NCI-H82 (cell line): ENCODE measurements around the gene SLC7A10.
"Not testable (repeated sequence)": the region's sequence is repeated elsewhere in the genome, so short reads cannot be mapped to it uniquely, and the experiment has no call there.

Experiments
- DNase-seq: peaks from one replicate; lab custom pipeline; 2025; lab: John Stamatoyannopoulos, UW

The SLC7A10 gene

GRCh38 chr19:33201473-33201872 lies 24.2 kb downstream of the SLC7A10 start:
- no peak for DNase-seq

GRCh38 chr19:33199441-33200265 lies 26.0 kb downstream of the SLC7A10 start:
- no peak for DNase-seq

- no peak for DNase-seq
These were observed 27.5 kb downstream of the SLC7A10 start for GRCh38 chr19:33198169-33198568.

- no peak for DNase-seq
These were observed 28.1 kb downstream of the SLC7A10 start for GRCh38 chr19:33197591-33198000.

GRCh38 chr19:33196446-33197193 lies 29.0 kb downstream of the SLC7A10 start:
- DNase-seq = no peak

- DNase-seq = no peak
These were observed 29.9 kb downstream of the SLC7A10 start for GRCh38 chr19:33195645-33196347.

- peak; percentile 54 for DNase-seq
These were observed 30.6 kb downstream of the SLC7A10 start for GRCh38 chr19:33194886-33195644.

- no peak for DNase-seq
These were observed 31.1 kb downstream of the SLC7A10 start for GRCh38 chr19:33194532-33194885.

- DNase-seq = peak; percentile 70
These were observed 31.7 kb downstream of the SLC7A10 start, which contains the start of gene LRP3 for GRCh38 chr19:33193865-33194362. Gene LRP3, plus strand, starts transcription at chr19:33194330. Its CDS starts 456 bp downstream, at chr19:33194786.

GRCh38 chr19:33193269-33193864 lies 32.3 kb downstream of the SLC7A10 start:
- no peak for DNase-seq

GRCh38 chr19:33192010-33192409 lies 33.6 kb downstream of the SLC7A10 start:
- peak; percentile 36 for DNase-seq

GRCh38 chr19:33191501-33191900 lies 34.1 kb downstream of the SLC7A10 start:
- DNase-seq = no peak

- DNase-seq = not testable (repeated sequence)
These were observed 34.6 kb downstream of the SLC7A10 start for GRCh38 chr19:33191092-33191491.

- no peak for DNase-seq
These were observed 36.2 kb downstream of the SLC7A10 start for GRCh38 chr19:33189453-33189852.

GRCh38 chr19:33187183-33187540 lies 38.5 kb downstream of the SLC7A10 start:
- no peak for DNase-seq

- no peak for DNase-seq
These were observed 39.0 kb downstream of the SLC7A10 start for GRCh38 chr19:33186431-33187182.

GRCh38 chr19:33177417-33177979 lies 48.2 kb downstream of the SLC7A10 start:
- peak; percentile 83 for DNase-seq

GRCh38 chr19:33176670-33177416 lies 48.8 kb downstream of the SLC7A10 start:
- DNase-seq = peak; percentile 100

- peak; percentile 57 for DNase-seq
These were observed 49.6 kb downstream of the SLC7A10 start for GRCh38 chr19:33175886-33176669.
